Mesodermal cell (in vitro differentiated cells): ENCODE data around the gene ASH1L.
"Not testable (repeated sequence)": the region's sequence is repeated elsewhere in the genome, so short reads cannot be mapped to it uniquely, and the experiment has no call there.

Experiments
- H3K27ac ChIP-seq: 2 replicates; pipeline ENCODE4 v1.7.0; 2013; ENCODE audit warnings: mild to moderate bottlenecking, low read depth, low read length, moderate library complexity; ENCODE audit not compliant: severe bottlenecking
- H3K36me3 ChIP-seq: 2 replicates; pipeline ENCODE4 v1.7.1; 2013; ENCODE audit warnings: mild to moderate bottlenecking, low read length, moderate library complexity; ENCODE audit not compliant: control insufficient read depth, insufficient read depth
- H3K4me1 ChIP-seq: one replicate; pipeline ENCODE4 v1.7.1; 2013; ENCODE audit warnings: mild to moderate bottlenecking, low read length; ENCODE audit not compliant: insufficient read depth, control insufficient read depth, poor library complexity, severe bottlenecking
- H3K4me3 ChIP-seq: 2 replicates; pipeline ENCODE4 v1.7.0; 2013; ENCODE audit warnings: low read length, control low read depth, mild to moderate bottlenecking; ENCODE audit not compliant: insufficient read depth, poor library complexity, severe bottlenecking; ENCODE audit errors: extremely low read depth
- H3K9me3 ChIP-seq: 2 replicates; pipeline ENCODE4 v1.7.1; 2013; ENCODE audit warnings: mild to moderate bottlenecking, low read length, moderate library complexity; ENCODE audit not compliant: control insufficient read depth
- WGBS, 2 experiments: methylation state at CpG; one replicate each; pipeline ENCODE4 v1.1.5; 2013; ENCODE audit warnings: missing lambda C conversion rate in 2 of 2; ENCODE audit not compliant: insufficient coverage in 2 of 2; 5-methylcytosine and 5-hydroxymethylcytosine counted together

ASH1L gene

GRCh38 chr1:155293086-155293749, 269.4 kb downstream of the ASH1L start:
- WGBS, 2 experiments = 92 to 95% methylated on average over 17 of the region's 17 CpGs
- Histone ChIP-seq H3K36me3 (no peaks in the 10 kb centered on the region), H3K27ac (no peak overlapping the region), H3K9me3 (no peaks in the 10 kb centered on the region), H3K4me1 (no peaks in the 10 kb centered on the region), H3K4me3 (no peak overlapping the region)

GRCh38 chr1:155291006-155291405, 271.6 kb downstream of the ASH1L start:
- not testable (repeated sequence) for H3K27ac ChIP-seq, H3K36me3 ChIP-seq, H3K4me1 ChIP-seq, H3K9me3 ChIP-seq, H3K4me3 ChIP-seq
- WGBS, 2 experiments = 81 to 93% methylated on average over 7 to 9 of the region's 10 CpGs

GRCh38 chr1:155287987-155288543, 274.5 kb downstream of the ASH1L start:
- H3K4me3 ChIP-seq = no peak overlapping the region
- H3K4me1 ChIP-seq = no peaks in the 10 kb centered on the region
- no peak overlapping the region for H3K27ac ChIP-seq
- 90% methylated on average over 14 to 15 of the region's 21 CpGs for WGBS, 2 experiments
- peaks cover 4% of the 10 kb centered on the region for H3K36me3 ChIP-seq
- H3K9me3 ChIP-seq = no peaks in the 10 kb centered on the region

- no peak overlapping the region for H3K27ac ChIP-seq
- no peaks in the 10 kb centered on the region for H3K9me3 ChIP-seq
- peaks cover 4% of the 10 kb centered on the region for H3K36me3 ChIP-seq
- WGBS, 2 experiments = 94 to 100% methylated on average over 2 of the region's 2 CpGs
- H3K4me1 ChIP-seq = no peaks in the 10 kb centered on the region
- H3K4me3 ChIP-seq = no peak overlapping the region
Observed at GRCh38 chr1:155286544-155286943, 276.1 kb downstream of the ASH1L start.

GRCh38 chr1:155285631-155286044, 277.0 kb downstream of the ASH1L start:
- 93 to 94% methylated on average over 16 to 18 of the region's 18 CpGs for WGBS, 2 experiments
- H3K27ac ChIP-seq = no peak overlapping the region
- H3K36me3 ChIP-seq = peaks cover 4% of the 10 kb centered on the region
- no peaks in the 10 kb centered on the region for H3K4me1 ChIP-seq
- no peak overlapping the region for H3K4me3 ChIP-seq
- no peaks in the 10 kb centered on the region for H3K9me3 ChIP-seq
